Measurements from ENCODE around the gene PDE4A. TPM values are rescaled to one million over a fixed set of nuclear protein-coding genes. Genes with fewer than 3 reads are reported as not detected.
"Not testable (repeated sequence)": the region's sequence is repeated elsewhere in the genome, so short reads cannot be mapped to it uniquely, and the experiment has no call there.

The PDE4A gene
- total and polyA plus RNA-seq, 12 donors: 0.28 to 20.4 (median 11.2) TPM

DNA sequence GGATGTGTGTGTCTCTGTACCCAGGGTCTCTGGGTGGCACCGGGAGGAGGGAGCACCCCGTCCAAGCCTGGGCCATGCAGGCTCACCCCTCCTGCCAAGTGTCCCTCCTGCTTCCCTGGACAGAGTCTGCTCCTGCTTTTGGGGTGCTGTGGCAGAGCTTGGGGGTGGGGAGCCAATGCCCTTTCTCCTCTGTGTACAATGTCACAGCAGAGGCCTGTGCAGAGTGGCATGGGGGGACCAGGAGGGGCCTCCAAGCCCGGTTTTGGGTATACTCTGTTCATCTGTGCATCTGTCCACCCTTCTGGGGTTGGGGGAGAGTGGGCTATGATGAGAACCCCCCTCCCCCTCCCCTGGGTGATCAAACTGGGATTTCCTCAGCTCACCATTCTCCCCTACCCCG, 33.5 kb downstream of the PDE4A start:
- Histone ChIP-seq H3K27ac (no peak overlapping the region), H3K4me1 (replicated peaks in 1 of 2) (no peaks in the 10 kb centered on the region), H3K4me3 (no peak overlapping the region), H3K36me3 (replicated peaks in 1 of 2) (peaks cover 0 to 8% of the 10 kb centered on the region in 2 donors), H3K9me3 (replicated peaks in 1 of 3) (no peaks in the 10 kb centered on the region), H3K27me3 (no peaks in the 10 kb centered on the region)
- no peak for DNase-seq
- WGBS, 4 donors: 61 to 74% (median 66%) methylated on average over 2 to 4 of the region's 4 CpGs
- TF ChIP-seq, protein P1, sequence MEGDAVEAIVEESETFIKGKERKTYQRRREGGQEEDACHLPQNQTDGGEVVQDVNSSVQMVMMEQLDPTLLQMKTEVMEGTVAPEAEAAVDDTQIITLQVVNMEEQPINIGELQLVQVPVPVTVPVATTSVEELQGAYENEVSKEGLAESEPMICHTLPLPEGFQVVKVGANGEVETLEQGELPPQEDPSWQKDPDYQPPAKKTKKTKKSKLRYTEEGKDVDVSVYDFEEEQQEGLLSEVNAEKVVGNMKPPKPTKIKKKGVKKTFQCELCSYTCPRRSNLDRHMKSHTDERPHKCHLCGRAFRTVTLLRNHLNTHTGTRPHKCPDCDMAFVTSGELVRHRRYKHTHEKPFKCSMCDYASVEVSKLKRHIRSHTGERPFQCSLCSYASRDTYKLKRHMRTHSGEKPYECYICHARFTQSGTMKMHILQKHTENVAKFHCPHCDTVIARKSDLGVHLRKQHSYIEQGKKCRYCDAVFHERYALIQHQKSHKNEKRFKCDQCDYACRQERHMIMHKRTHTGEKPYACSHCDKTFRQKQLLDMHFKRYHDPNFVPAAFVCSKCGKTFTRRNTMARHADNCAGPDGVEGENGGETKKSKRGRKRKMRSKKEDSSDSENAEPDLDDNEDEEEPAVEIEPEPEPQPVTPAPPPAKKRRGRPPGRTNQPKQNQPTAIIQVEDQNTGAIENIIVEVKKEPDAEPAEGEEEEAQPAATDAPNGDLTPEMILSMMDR (IDR thresholded peaks at IDR 0.05): no peak
- no peak for TF ChIP-seq POLR2A (IDR thresholded peaks at IDR 0.05)
- intact Hi-C loops (cut with DNase I): no loop called here

DNA sequence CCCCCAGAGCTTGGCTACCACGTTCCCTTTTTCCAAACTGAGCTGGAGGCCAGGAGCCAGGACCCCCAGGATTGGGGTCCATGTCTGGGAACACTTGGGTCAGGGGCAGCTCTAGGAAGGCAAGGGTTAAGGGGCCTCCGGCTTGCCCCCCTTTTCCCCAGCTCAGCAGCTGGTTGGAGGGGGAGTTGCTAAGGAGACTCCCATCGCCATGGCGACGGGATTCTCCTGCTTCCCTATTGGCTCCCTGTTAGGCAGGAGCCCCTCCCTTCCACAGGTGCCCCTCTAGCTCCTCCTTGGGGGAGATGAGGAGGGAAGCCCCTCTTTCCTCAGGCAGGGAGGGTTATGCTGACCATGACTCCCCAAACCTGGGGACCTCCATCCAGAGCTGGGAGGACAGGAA, 33.9 kb downstream of the PDE4A start:
- Histone ChIP-seq H3K27me3 (no peaks in the 10 kb centered on the region), H3K36me3 (replicated peaks in 1 of 2) (peaks cover 0 to 4% of the 10 kb centered on the region in 2 donors), H3K9me3 (replicated peaks in 1 of 3) (no peaks in the 10 kb centered on the region), H3K4me3 (no peak overlapping the region), H3K27ac (no peak overlapping the region), H3K4me1 (replicated peaks in 1 of 2) (no peaks in the 10 kb centered on the region)
- TF ChIP-seq, protein P1 (IDR thresholded peaks at IDR 0.05): no peak
- no peak for TF ChIP-seq POLR2A (IDR thresholded peaks at IDR 0.05)
- DNase-seq: peak in 1 of 7 donors; percentile 40
- intact Hi-C loops (cut with DNase I): no loop called here
- WGBS, 4 donors: 49 to 66% (median 54%) methylated on average over 4 to 5 of the region's 5 CpGs

DNA sequence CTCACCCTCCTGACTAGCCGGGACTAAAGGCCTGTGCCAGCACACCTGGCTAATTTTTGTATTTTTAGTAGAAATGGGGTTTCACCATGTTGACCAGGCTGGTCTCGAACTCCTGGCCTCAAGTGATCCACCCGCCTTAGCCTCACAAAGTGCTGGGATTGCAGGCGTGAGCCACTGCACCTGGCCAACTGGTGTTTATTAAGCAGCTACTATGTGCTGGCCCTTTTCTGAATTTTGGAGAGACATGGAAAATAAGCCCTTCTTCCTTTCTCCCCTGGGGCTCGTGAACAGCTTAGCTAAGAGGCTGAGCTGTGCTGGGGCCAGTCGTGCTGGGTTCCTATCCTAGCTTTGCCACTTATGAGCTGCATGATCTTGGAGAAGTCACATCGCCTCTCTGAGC, 38.4 kb downstream of the PDE4A start:
- intact Hi-C loops (cut with DNase I); H3K9me3 ChIP-seq (replicated peaks in 1 of 3); H3K36me3 ChIP-seq (replicated peaks in 1 of 2); H3K4me1 ChIP-seq (replicated peaks in 1 of 2); H3K4me3 ChIP-seq; DNase-seq; H3K27me3 ChIP-seq; H3K27ac ChIP-seq: not testable (repeated sequence)
- WGBS, 4 donors: 81 to 93% (median 90%) methylated on average over 6 to 7 of the region's 7 CpGs

DNA sequence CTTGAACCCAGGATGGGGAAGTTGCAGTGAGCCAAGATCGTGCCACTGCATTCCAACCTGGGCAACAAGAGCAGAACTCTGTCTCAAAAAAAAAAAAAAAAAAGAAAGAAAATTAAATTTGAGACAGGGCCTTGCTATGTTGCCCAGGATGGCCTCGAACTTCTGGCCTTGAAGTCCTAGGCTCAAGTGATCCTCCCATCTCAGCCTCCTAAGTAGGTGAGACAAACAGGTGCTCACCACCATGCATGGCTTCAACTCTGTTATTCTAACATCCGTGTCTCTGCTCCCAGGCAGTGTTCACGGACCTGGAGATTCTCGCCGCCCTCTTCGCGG, 40.3 kb downstream of the PDE4A start:
- intact Hi-C loops (cut with DNase I): no loop called here
- no peaks in the 10 kb centered on the region for H3K36me3 ChIP-seq (replicated peaks in 1 of 2)
- DNase-seq: no peak
- no peak overlapping the region for H3K27ac ChIP-seq
- WGBS, 4 donors: 21 to 48% (median 30%) methylated on average over 3 to 8 of the region's 8 CpGs
- H3K4me1 ChIP-seq (replicated peaks in 1 of 2): peaks cover 5 to 6% of the 10 kb centered on the region in 2 donors
- H3K27me3 ChIP-seq: no peaks in the 10 kb centered on the region
- H3K9me3 ChIP-seq (replicated peaks in 1 of 3): no peaks in the 10 kb centered on the region
- TF ChIP-seq, protein P1 (IDR thresholded peaks at IDR 0.05): no peak
- TF ChIP-seq POLR2A (IDR thresholded peaks at IDR 0.05): no peak
- no peak overlapping the region for H3K4me3 ChIP-seq

Data from adrenal gland (tissue), 12 donors.